Measurements from ENCODE around the gene SKA3.
"Not testable (repeated sequence)": the region's sequence is repeated elsewhere in the genome, so short reads cannot be mapped to it uniquely, and the experiment has no call there.

The SKA3 gene

DNA sequence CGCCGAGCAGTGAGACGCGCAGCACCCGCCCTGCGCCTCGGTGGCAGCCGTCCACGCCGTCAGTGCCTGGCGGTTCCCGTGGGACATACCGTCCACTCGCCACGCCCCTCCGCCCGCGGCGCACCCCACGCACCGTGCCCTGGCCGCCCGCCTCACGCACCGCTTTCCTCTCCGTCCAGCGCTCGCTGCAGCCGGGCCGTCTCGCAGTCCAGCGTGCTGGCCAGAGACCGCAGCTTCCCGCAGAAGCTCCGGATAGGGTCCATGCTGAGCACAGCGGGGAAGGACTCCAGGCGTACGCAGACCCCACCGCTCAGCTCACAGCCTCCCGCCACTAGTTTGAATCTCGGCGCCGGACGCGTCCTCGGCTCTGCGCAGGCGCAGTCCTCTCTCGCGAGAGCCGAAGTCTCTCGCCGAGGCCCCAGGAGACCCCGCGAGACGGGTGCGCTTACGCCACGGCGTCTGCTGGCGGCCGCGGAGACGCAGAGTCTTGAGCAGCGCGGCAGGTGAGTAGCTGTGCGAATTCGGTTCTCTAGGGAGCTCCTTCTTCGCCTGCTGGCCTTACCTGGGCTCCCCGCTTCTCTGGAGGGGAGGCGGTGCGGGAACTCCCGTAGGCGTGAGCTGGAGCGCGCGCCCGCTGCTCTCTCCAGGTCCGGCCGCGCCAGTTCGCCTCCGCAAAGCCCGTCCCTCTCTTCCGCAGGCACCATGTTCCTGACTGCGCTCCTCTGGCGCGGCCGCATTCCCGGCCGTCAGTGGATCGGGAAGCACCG is at the start of gene SKA3, which contains the start of gene MRPL57:
SKA3 (minus strand) TSS at position 338 of the 767 bp plus-strand sequence; CDS start at position 263, 75 bp downstream.
MRPL57 (plus strand) TSS at position 444 of the 767 bp plus-strand sequence; CDS start at position 703, 259 bp downstream.
- DNase-seq (ENCODE audit: low spot score): peak; percentile 95

DNA sequence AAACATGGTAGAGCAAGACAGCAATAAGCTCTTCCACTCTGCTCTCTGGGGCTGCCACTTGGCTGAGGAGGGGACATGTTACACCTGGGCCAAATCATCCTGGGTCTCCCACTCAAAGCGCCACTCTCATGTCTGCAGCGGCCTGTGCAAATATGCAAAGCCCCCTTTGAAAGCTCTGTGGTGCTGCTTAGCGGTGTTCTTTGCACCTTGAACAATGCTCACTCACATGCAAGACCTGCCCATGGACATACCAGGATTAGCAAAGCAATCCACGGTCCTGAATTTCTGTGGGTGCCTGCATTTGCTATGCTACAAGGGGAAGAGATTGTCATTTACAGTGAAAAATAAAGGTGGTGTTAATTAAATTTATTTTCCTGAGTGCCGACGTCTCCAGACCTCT is 48.7 kb upstream of the SKA3 start:
- DNase-seq (ENCODE audit: low spot score): no peak

DNA sequence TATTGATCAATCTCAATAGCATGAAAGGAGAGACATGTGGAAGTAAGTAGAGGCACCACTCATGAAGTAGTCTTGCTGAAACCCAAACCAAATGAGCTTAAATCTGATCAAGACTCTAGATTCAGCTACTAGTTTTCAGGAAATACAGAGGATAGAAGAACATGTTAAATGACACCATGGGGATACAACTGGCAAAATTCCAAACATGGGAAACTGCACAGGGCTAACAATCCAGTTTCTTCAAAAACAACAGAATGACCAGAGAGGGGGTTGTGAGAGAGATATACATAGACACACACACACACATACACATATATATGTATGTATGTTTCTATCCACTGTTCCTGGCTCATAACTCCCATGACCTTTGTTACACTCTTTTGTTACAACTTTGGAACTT is 44.9 kb upstream of the SKA3 start:
- DNase-seq (ENCODE audit: low spot score): no peak

DNA sequence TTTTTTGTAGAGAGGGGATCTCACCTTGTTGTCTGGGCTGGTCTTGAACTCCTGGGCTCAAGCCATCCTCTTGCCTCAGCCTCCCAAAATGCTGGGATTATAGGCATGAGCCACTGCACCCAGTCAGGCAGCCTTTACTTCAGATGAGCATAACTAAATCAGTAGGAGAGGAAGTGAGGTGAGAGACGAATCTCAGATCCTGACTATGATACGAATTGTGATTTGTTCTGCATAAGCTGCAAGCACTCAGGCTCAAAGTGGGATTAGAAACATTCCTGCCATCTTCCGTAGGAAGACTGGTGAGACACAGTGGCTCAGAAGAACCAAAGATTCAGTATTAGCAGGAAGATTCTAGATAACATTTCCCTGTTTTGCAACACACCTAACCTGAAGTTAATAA is 43.4 kb upstream of the SKA3 start:
- DNase-seq (ENCODE audit: low spot score): not testable (repeated sequence)

DNA sequence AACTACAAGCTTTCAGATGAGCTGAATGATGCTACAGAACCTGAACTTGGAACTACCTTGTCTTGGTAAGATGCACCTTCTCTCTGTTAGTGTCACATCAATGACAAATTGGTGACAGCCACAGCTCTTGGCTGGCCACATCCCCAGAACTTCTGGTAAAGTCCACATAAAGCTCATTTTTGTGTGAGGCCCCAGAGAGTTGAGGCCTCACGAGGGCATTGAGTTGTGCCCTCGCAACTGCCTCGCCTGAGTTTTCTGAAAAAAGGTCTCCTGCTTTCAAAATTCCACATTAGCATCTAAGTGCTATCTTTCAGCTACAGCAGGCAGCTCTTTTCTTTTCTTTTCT is 42.7 kb upstream of the SKA3 start:
- no peak for DNase-seq (ENCODE audit: low spot score)

DNA sequence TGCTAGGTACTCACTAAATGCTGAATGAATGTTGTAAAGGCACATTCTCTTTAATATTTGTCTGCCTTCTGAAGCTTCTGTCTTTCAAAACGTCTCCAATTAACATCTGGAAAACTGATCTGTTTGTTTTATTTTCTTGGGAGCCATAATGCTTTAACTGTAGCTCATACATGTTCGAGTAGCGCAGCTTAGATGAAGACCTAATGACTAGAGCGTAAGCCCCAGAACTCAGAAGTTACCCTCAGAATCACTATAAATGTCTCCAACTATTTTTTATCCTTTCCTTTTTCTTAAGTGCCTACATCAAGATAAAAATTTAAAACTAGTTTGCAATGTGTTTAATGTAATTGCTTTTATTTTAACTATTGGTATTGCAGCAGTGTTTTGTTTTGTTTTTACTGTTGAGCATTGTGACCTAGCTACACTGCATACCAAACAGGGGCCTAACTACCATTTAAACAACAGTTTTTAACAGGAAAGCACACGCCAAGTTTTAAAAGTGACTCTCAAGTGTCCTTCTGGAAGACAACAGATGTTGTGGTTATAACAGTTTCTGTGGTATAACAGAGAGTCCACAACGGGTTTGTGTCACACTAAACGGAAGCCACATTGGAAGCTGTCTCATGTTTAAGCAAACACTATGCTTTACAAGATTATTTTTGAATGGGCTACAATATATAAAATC is 42.1 kb upstream of the SKA3 start:
- peak; percentile 3 for DNase-seq (ENCODE audit: low spot score)

DNA sequence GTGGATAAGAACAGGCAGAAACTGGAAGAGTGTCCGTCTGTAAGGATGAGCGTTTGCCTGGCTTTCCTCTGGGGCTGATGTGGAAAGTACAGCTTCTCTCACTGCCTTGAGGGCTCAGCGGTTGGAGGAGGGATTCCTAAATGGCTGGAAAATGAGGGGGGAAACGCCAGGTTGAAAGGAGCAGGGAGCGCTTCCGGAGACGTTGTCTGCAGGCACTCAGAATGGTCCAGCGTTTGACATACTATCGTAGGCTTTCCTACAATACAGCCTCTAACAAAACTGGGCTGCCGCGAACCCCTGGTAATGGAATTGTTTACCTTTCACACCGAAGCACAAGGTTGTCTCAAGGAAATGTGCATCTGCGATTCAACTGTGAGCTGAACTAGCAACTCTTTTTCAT is 40.0 kb upstream of the SKA3 start:
- DNase-seq (ENCODE audit: low spot score): no peak

DNA sequence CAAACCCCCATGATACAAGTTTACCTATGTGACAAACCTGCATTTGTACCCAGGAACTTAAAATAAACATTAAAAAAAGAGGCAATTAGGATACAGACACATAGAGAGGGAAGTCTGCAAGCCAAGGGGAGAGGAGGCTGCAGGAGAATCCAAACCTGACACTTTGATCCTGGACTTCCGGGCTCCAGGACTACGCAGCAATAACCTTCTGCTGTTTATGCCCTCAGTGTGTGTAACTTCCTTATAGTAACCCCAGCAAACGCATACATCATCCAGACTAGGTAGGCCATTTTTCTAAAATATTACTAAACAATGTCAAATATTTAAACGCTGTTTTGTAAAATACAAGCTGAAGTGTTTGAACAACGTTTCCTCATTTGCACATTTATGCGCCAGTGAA is 39.1 kb upstream of the SKA3 start:
- not testable (repeated sequence) for DNase-seq (ENCODE audit: low spot score)

DNA sequence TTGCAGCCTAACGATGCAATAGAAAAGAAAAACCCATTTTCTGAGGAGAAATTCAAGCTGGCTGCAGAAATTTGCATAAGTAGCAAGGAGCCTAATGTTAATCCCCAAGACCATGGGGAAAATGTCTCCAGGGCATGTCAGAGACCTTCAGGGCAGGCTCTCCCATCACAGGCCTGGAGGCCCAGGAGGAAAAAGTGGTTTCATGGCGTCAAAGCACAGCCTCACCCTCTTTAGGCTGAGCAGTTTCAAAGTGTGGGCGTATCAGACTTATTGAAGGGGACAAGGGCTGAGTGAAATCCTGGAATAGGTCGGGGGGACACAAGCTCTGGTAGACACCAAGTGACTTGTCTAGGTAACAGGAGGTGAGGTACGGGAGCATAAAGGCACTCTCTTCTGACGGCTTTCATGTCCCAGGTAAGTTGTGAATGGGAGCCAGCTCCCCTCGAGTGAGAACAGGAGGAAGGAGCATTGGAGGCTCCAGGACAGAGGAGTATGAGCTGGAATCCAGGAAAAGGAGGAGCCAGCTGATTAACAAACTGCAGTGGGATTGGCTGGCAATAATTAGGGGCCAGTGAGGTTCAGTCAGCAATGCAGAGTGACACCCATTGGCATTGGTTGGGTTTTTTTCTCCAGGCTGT is 35.9 kb upstream of the SKA3 start:
- DNase-seq (ENCODE audit: low spot score): no peak

DNA sequence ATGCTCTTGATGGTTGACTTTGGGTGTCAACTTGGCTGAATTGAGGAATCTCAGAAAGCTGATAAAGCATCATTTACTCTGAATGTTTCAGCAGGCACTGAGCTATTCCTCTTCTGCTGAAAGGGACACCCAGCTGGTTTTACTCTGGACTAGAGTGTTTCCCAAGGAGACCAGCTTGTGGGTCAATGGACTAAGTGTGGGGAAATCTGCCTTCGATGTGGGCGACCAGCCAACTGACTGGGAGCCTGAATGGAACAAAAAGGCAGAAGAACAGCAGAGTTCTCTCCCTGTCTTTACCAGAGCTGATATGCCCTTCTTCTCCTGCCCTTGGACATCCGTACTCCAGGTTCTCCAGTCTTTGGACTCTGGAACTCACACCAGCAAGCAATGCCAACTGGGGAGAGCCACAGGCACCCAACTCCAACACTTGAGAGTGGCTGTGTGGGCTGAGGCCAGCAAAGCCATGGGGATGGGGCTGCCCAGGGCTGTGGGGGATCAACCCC is 32.4 kb upstream of the SKA3 start:
- no peak for DNase-seq (ENCODE audit: low spot score)

DNA sequence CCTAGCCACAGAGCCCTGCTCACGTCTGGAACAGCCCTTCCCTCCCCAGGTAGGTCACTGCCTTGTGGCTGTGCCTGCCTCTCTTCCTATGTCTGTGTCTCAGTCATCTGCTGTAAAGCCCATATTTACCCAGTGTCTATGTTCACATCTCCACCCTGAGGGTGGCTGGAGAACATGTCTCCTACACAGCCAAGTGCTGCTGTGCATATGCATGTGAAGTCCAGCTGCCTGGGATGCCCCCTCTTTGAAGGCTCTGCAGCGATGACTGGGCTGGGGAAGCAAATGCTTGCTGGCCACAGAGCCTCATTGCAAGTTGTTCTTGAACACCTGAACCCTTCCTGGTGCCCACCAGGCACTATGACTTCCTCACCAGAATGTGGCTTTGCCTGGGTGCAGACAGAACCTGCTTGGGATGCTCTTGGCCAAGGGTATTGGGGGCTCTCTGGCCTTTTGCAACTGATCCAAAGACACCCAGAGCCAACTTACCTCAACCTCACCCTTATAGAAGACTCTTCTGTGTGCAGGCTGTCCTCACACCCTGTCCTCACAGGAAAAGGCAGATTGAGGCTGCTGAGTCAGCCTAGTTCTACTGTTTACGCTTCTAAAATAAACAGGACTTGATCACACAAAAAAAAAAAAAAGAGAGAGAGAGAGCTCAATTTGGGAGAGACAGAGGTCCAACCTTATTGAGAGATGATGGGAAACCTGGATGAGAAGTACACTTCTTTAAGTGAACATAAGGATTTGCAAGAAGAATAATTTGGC is 26.6 kb upstream of the SKA3 start:
- no peak for DNase-seq (ENCODE audit: low spot score)

DNA sequence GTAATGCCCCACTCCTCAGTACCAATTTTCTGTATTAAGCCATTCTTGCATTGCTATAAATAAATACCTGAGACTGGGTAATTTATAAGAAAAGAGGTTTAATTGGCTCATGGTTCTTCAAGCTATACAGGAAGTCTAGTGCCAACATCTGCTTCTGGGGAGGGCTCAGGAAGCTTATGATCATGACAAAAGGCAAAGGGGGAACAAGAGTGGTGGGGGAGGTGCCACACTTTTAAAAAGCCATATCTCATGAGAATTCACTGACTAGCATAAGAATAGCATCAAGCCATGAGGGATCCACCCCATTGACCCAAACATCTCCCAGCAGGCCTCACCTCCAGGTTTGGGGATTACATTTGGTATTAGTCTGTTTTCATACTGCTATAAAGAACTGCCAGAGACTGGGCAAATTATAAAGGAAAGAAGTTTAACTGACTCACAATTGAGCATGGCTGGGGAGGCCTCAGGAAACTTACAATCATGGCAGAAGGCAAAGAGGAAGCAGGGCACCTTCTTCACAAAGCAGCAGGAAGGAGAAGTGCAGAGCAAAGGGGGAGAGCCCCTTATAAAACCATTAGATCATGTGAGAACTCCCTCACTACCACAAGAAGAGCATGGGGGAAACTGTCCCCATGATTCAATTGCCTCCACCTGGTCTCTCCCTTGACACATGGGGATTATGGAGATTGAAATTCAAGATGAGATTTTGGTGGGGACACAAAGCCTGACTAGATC is 25.3 kb upstream of the SKA3 start:
- DNase-seq (ENCODE audit: low spot score): not testable (repeated sequence)

DNA sequence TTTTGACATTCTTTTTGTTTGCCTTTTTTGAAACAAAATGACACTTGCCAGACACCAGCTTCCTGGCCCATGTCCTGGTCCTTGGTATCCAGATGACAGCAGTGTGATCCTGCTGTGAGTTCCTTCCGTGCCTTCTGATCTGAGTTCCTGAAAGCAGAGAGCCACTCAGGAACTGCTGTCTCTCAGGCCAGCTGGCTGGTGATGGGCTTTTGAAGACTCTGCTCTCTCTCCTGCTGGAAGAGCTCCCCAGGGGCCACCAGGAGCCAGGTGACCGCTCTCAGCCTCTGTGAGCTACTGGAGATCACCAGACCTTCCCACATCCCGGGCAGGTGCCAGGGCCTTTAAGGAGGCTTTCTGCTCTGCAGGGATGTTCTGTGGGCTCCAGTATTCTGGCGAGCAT is 22.0 kb upstream of the SKA3 start:
- DNase-seq (ENCODE audit: low spot score): not testable (repeated sequence)

DNA sequence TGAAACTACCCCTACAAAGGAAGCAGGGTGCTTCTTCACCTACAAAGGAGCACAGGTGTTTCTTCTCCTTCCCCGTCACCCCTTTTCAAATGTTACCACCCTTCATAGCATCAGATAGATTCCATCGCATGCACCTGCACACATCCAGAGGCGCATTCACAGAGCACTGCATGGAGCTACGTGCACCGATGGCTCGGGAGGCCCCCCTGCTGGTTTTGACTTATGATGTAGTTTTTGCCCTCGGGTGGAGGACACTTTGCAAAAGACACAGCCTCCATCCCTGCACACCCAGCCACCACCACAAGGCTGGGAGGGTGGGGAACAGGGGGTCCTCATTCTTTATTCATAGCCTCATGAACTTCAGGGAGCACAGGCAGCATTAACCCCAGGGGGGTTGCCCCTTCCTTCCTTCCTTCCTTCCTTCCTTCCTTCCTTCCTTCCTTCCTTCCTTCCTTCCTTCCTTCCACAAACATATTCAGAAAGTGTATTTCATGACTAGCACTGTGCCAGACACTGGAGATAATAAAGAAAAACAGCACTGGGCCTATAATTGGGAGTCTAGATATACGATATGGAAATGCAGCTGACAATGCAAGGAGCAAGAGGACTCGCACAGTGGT is 21.4 kb upstream of the SKA3 start:
- DNase-seq (ENCODE audit: low spot score): not testable (repeated sequence)

DNA sequence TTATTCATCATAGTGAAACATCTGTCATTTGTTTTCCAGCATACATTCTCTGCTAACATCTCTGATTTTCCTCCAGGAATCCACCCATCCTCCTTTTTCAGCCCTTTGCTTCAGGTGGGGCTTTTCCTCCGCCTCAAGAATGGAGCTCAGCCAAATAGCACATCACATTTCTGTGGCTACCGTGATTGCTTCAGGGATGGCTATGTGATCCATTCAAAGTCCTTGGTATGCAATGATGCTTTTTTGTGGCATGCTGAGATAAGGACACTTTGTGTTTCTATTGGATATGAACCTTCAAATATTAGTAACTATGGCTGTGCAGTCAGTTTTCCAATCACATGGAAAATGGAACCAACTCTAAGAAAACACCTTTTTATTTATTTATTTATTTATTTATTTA is 18.4 kb upstream of the SKA3 start:
- not testable (repeated sequence) for DNase-seq (ENCODE audit: low spot score)

DNA sequence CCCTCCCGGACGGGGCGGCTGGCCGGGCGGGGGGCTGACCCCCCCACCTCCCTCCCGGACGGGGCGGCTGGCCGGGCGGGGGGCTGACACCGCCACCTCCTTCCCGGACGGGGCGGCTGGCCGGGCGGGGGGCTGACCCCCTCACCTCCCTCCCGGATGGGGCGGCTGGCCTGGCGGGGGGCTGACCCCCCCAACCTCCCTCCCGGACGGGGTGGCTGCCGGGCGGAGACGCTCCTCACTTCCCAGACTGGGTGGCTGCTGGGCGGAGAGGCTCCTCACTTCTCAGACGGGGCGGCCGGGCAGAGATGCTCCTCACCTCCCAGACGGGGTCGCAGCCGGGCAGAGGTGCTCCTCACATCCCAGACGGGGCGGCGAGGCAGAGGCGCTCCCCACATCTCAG is 10.1 kb upstream of the SKA3 start:
- not testable (repeated sequence) for DNase-seq (ENCODE audit: low spot score)

DNA sequence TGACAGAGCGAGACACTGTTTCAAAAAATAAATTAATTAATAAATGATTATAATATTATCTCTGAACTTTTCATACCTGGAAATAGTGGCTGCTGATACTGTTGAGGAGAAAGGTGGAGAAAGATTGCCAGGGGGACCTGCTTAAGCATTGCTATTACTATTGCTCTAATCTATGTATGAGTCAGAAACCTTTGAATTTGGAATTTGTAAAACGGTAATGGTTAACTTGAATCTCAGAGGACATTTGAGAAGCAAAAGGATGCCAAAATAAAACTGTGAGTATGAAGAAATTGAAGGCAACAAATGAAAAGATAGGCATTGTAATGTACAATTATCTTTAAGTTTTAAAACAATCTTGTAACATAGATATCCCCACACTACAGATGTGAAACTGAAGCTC is 5.3 kb upstream of the SKA3 start:
- no peak for DNase-seq (ENCODE audit: low spot score)

DNA sequence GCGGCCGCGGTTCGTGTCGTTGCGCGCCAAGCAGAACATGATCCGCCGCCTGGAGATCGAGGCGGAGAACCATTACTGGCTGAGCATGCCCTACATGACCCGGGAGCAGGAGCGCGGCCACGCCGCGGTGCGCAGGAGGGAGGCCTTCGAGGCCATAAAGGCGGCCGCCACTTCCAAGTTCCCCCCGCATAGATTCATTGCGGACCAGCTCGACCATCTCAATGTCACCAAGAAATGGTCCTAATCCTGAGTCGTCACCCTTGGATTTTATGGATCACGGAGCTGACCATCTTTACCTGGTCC is 581 bp upstream of the SKA3 start:
- no peak for DNase-seq (ENCODE audit: low spot score)

DNA sequence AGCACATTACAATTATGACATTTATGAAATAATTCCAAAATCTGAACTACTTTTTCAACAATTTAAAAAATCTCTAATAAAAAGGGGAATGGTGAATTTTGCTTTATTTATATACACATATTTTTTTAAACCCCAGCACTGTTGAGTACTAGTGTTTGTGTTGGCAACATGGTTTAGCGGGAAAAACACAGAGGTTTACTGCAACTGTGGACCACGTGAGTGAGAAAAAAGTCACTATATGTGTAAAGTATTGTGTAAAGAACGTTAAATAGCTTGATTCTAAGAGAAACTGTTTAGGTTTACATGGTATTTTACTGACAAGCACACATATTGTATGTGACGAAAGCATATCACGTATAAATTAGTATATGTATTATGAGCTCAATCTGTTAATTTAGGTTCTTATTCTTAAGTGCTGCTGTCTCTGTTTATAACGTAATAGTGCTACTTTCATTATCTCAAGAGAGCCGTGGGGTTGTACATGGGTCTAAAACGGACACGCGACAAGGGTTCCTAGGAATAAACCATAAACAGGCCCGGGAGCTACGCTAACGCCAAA is 617 bp downstream of the SKA3 start:
- no peak for DNase-seq (ENCODE audit: low spot score)

DNA sequence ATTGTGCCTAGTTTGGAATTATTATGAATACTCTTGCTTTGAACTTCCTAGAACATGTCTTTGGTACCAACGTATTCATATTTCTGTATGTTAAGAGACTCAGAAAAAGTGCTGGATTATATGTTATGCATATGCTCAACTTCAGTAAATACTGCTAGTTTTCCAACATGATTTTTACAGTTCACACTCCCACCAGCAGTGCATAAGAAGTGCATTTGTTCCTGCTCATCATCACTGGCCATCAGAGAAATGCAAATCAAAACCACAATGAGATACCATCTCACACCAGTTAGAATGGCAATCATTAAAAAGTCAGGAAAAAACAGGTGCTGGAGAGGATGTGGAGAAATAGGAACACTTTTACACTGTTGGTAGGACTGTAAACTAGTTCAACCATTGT is 2.6 kb downstream of the SKA3 start:
- not testable (repeated sequence) for DNase-seq (ENCODE audit: low spot score)

DNA sequence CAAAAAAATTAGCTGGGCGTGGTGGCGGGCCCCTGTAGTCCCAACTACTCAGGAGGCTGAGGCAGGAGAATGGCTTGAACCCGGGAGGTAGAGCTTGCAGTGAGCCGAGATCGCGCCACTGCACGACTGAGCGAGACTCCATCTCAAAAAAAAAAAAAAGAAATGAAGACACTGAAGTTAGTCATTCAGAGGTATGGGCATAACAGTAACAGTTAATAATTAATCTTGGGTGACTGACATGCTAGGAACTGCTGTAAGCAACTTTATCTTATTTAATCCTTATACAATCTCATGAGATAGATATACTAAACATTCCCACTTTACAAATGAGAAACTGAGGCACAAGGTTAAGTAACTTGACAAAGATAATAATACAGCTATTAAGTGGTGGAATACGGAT is 4.9 kb downstream of the SKA3 start:
- DNase-seq (ENCODE audit: low spot score): no peak

All from CD4-positive, alpha-beta T cell treated with Interleukin-2 at 100 ng/mL for 4 hours (primary cell).